GM10248 (cell line): Measurements from ENCODE around the gene CHD6.

Source experiments
- CTCF ChIA-PET: fragments of 300-600 bp; sonication (Branson Sonifier 250); formaldehyde crosslinking; extraction: SDS; loops from one replicate; lab custom pipeline; 2021; ENCODE audit warnings: antibody characterized with exemption; lab: Yijun Ruan, JAX
- POLR2A ChIA-PET: fragments of 350-650 bp; sonication (Branson Sonifier 250); formaldehyde crosslinking; extraction: SDS; loops from one replicate; lab custom pipeline; 2020; ENCODE audit warnings: antibody characterized with exemption; lab: Yijun Ruan, JAX
- DNase-seq: peaks from one replicate; pipeline ENCODE4 v3.0.0; 2012; ENCODE audit errors: extremely low spot score
- CTCF ChIP-seq: IDR thresholded peaks from 2 replicates; pipeline ENCODE4 v1.5.1; 2012; ENCODE audit warnings: mild to moderate bottlenecking, low read depth; ENCODE audit errors: extremely low read depth, missing control alignments, control extremely low read depth

CHD6 gene

GRCh38 chr20:41476013-41476441 lies 142.2 kb downstream of the CHD6 start:
- CTCF ChIA-PET, result interaction anchor here (0.8 kb wide), 1 partner anchor 19 kb away, joined by 3 read pairs; no protein-coding TSS in a partner anchor
- POLR2A ChIA-PET, result no interaction called here
- DNase-seq, result no peak
- TF ChIP-seq CTCF, result no peak

DNA sequence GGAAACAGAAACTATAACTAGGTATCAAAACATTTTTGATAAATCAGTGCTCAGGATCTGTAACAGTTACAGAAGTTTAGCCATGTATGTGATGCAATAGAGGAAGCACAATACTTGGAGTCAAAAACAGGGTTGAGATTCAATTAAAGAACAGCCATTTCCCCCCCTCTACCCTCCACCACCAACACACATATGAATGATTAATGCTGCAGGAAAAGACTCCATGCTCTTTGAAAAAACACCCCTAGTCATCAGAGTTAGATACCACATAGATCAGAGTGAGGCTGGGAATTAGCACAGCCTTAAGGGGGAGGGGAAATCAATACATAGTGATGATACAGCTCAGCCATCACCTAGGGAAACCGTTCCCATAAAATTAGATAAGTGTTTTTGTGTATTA lies 142.7 kb downstream of the CHD6 start:
- DNase-seq, result no peak
- POLR2A ChIA-PET, result no interaction called here
- TF ChIP-seq CTCF, result no peak
- CTCF ChIA-PET, result interaction anchor here (0.8 kb wide), 1 partner anchor 19 kb away, joined by 3 read pairs; no protein-coding TSS in a partner anchor

GRCh38 chr20:41470362-41471095 lies 147.6 kb downstream of the CHD6 start:
- ChIA-PET POLR2A (no interaction called here), CTCF (interaction anchor here (1.4 kb wide), 1 partner anchor 22 kb away, joined by 4 read pairs; no protein-coding TSS in a partner anchor)
- no peak for DNase-seq
- TF ChIP-seq CTCF, result no peak

DNA sequence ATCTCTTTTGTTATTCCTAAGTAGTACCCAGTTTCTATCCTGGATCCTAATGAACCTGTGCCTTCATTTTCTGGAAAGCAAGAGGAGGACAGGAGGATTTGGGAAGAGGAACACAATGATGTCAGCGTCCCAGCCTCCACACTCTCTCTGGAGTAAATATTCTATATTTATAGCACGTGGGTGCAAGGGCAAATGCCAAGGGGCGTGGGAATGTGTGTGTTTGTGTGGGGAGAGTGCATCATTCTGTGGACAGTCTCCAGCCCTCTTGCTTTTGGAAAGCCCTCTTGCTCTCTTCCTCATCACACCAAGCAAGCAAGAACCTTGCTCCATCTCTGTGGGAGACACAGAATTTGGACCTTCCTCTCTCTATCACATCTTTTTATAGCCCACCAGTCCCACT lies 148.3 kb downstream of the CHD6 start:
- ChIA-PET CTCF (no interaction called here), POLR2A (no interaction called here)
- no peak for TF ChIP-seq CTCF
- no peak for DNase-seq

DNA sequence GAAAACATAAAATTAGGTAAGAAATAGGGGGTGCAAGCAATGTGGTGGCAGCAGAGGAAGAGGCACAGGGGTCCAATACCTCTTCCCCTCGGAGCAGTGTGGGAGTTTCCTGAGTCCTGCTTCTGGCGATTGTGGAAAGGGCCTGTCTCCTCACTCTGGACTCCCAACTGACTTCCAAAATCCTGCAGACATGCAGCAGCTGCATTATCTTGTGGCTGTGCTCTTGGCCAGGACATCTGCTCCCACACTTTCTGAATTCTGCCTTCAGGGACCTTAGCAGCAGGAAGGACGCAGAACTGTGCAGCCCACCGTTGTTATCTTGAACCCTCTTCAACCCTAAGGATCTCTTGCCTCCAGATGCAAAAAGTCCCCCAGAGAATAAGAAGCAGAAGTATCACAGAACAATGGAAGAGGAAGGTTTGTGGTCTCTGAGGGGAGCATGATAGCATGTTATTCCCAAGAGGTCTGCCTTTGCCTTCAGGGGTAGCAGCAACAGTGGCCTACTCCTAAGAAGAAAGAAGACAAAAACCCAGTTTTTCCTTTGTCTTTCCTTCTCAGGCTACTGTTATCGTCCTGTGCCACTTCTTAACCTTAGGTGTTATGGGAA lies 149.1 kb downstream of the CHD6 start:
- TF ChIP-seq CTCF, result no peak
- no peak for DNase-seq
- POLR2A ChIA-PET, result no interaction called here
- CTCF ChIA-PET, result no interaction called here

DNA sequence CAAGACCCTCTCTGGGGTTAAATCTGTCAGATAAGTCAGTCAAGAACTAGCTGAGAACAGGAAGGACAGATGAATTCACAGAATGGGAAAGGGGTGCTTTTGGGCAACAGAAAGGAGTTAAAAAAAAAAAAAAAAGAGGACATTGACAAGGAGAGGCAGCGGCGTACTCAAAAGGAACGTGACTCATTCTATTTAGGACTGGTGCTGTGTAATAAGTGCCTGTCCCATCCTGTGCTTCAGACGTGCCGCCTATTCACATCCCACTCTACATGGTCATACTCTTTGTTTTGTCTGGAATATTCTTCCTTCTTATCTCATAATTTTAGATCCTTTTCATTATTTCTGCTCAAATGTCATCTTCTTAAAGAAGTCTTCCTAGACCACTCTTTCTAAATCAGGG lies 150.5 kb downstream of the CHD6 start:
- DNase-seq, result no peak
- POLR2A ChIA-PET, result no interaction called here
- CTCF ChIA-PET, result no interaction called here
- no peak for TF ChIP-seq CTCF
